Measurements from ENCODE around the gene WIPF1.
"Not testable (repeated sequence)": the region's sequence is repeated elsewhere in the genome, so short reads cannot be mapped to it uniquely, and the experiment has no call there.

The WIPF1 gene

DNA sequence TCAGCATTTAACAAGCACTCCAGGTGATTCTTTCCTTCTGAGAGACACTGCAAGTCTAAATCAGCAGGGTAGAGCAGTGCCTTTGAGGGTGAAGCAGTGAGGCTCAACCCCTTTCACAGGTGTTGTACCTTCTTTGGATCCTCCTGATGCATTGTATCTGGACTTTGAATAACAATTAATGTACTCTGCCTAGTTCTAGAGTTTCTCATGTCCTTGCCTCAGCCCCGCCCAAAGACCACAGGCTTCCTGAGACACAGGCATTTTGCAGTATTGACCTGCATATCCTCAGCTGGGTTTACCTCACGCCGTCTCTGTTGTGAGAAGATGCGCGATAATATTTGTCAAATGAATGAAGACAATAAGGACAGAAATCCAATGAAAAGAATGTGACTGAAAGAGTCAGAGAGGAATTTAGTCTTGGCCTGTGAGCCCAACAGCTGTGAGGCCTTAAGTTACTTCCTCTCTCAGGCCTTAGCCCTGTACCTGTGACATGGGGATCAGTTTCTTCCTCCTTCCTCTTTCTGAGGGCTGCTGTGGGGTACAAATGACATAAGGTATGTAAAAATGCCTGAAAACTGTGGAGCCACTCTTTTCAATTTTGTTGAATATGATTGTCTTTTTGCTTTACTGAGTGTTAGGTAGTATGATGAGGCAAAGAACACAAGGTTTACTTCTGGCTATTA is 43.7 kb downstream of the WIPF1 start:
- no peak overlapping the region for H3K4me3 ChIP-seq (ENCODE audit: low read length)
- DNase-seq (ENCODE audit: low read depth, low spot score): no peak

DNA sequence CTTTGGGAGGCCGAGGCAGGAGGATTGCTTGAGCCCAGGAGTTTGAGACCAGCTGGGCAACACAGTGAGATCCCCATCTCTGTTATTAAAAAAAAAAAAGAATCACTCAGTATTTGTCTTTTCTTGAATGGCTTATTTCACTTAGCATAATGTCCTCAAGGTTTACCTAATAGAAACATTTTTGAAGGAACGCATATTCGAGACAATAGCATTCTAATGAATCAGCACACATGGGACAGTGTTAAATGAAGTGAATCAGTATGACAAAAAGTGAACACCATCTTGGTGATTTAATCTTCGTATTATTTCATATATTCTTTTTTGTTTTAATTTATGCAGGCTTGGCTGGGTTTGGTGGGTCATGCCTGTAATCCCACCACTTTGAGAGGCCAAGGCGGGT is 44.7 kb downstream of the WIPF1 start:
- no peak for DNase-seq (ENCODE audit: low read depth, low spot score)

DNA sequence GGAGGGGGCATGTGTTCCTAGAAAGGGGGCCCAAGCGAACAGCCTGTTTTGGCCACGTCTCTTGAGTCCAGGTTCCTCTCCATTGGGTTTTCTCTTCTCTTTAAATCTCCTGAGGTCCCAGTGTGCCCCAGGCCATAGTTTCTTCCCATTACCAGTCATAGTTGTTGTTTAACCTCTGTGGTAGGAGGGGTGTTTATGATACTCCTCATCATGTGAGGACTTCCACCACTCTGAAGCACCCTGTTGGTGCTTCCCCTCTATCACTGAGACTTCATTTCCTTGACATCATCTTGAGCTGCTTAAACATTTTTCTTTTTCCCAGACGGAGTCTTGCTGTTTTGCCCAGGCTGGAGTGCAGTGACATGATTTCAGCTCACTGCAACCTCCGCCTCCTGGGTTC is 45.9 kb downstream of the WIPF1 start:
- no peak overlapping the region for H3K4me3 ChIP-seq (ENCODE audit: low read length)
- DNase-seq (ENCODE audit: low read depth, low spot score): no peak

More for the DNA sequence above, 44.7 kb downstream of the WIPF1 start:
- no peak overlapping the region for H3K4me3 ChIP-seq (ENCODE audit: low read length)

DNA sequence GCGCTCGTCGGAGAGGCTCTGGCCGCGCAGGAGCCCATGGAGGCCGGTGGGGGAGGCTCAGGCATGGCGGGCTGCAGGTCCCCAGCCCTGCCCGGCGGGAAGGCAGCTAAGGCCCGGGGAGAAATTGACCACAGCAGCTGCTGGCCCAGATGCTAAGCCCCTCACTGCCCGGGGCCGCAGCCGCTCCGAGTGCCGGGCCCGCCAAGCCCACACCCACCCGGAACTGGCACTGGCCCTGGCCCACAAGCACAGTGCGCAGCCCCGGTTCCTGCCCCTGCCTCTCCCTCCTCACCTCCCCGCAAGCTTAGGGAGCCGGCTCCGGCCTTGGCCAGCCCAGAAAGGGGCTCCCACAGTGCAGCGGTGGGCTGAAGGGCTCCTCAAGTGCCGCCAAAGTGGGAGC is 49.0 kb downstream of the WIPF1 start:
- DNase-seq (ENCODE audit: low read depth, low spot score); H3K4me3 ChIP-seq (ENCODE audit: low read length): not testable (repeated sequence)

DNA sequence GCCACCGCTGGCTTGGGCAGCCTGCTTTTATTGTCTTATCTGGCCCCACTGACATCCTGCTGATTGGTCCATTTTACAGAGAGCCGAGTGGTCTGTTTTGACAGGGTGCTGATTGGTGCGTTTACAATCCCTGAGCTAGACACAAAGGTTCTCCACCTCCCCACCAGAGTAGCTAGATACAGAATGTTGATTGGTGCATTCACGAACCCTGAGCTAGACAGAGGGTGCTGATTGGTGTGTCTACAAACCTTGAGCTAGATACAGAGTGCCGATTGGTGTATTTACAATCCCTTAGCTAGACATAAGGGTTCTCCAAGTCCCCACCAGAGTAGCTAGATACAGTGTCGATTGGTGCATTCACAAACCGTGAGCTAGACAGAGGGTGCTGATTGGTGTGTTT is 49.6 kb downstream of the WIPF1 start:
- not testable (repeated sequence) for DNase-seq (ENCODE audit: low read depth, low spot score); H3K4me3 ChIP-seq (ENCODE audit: low read length)

- no peak overlapping the region for H3K4me3 ChIP-seq (ENCODE audit: low read length)
- peak; percentile 46 for DNase-seq (ENCODE audit: low read depth, low spot score)
These were observed 50.8 kb downstream of the WIPF1 start for GRCh38 chr2:174546519-174547506.

GRCh38 chr2:174545240-174545639 is 52.4 kb downstream of the WIPF1 start:
- no peak for DNase-seq (ENCODE audit: low read depth, low spot score)
- H3K4me3 ChIP-seq (ENCODE audit: low read length): no peak overlapping the region

DNA sequence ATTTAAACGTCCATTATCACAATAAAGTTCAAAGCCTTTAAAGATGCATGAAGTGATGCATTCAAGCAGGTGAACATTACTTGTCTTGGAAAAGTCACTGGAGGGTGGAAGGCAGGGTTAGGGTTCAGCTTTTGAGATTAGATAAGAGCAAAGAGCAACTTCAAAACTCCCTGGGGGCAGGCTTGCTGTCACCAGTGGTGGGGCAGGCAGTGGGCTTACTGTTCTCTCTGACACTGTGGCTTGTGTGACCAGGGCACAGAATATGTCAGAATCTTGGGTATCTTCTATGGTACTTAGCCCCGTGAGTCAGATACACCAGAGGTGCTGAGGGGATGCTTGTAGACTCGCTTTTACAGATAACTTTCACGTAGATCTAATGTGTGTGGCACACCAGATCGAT is 52.8 kb downstream of the WIPF1 start:
- H3K4me3 ChIP-seq (ENCODE audit: low read length): no peak overlapping the region
- DNase-seq (ENCODE audit: low read depth, low spot score): no peak

DNA sequence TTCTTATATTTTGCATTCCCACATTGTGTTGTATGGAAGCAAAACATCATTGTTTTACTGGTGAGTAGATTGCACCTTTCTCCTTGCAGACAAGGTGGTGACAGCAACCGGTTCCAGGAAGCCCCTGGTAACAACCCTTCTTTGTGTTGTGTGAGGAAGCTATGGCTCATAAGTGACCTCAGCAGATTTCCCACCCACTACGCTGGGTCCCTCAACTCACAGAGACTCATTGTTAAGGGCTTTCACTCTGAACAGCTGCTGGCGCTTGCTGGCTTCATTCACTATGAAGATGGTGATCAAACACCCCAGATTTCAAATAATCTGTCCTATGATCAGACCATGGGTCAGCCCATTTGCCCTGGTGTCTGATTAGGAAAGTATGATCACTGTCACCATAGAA is 53.4 kb downstream of the WIPF1 start:
- no peak for DNase-seq (ENCODE audit: low read depth, low spot score)
- no peak overlapping the region for H3K4me3 ChIP-seq (ENCODE audit: low read length)

DNA sequence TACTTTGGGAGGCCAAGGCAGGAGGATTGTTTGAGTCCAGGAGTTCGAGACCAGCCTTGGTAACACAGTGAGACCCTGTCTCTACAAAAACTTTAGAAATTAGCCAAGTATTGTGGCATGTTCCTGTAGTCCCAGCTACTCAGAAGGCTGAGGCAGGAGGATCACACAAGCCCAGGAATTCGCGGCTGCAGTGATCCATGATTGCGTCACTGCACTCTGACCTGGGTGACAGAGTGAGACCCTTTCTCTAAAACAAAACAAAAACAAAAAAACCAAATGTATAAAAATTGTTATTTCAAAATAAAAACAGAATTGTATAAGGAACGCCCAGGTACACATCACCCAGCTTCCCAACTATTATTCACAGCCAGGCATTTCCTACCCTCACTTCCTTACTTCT is 56.7 kb downstream of the WIPF1 start:
- H3K4me3 ChIP-seq (ENCODE audit: low read length): no peak overlapping the region
- DNase-seq (ENCODE audit: low read depth, low spot score): no peak

DNA sequence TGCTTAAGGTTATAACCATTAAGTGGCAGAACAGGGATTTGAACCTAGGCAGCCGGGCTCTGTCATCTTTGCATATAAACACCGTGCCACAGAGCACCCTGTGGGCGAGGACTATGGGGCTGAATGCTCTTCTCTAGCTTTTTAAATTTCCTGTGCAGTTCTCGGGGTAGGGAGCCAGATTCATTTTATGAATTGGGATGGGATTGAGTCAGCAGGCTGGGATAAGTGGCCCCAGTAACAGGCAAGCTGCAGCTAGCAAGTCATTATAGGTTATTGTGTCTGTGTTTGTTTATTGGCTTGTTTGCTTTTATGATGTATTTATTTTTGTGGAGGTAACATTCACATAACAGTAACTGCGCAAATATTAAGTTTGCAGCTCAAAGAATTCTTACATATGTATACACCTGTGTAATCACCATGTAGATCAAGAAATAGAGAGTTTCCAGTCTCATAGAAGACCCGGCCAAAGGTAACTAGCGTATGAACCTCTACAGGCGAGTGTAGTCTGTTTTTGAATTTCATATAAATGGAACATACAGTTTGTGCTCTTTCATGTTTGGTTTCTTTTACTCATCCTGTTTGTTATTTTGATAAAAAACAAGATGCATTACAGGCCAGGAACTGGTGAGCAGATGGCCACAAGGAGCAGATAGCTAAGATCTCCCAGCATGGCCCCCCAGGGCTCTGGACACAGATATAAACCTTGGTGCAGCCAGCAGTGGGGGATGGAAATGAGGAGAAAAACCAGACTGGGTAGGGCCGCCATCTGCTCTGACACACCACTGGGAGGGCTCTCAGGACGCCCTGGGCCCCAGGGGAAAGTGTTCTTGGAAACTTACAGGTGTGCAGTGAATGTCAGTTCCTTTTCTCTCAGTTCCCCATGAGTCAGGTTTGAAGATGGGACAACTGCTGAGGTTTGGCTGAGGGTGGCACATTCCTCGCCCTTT is 61.6 kb downstream of the WIPF1 start:
- H3K4me3 ChIP-seq (ENCODE audit: low read length): no peak overlapping the region
- no peak for DNase-seq (ENCODE audit: low read depth, low spot score)

DNA sequence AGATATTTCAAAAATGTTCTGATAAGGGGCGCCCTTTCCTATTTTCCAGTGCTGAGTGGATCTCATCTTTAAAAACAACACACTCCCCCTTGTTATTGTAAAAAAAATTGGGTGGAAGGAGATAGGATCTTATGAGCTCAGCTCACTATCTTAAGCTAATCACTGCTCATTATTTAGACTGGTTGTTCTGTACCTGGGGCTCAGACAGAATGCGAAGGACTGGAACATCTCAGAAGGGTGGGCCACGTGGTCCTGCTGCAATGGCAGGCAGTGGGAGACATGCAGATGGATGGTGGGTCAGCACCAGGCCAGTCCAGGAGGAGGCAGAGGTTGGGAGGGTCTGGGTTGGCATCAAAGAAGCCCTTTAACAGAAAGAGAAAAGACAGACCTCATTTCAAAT is 62.5 kb downstream of the WIPF1 start:
- DNase-seq (ENCODE audit: low read depth, low spot score): no peak
- no peak overlapping the region for H3K4me3 ChIP-seq (ENCODE audit: low read length)

- no peak overlapping the region for H3K4me3 ChIP-seq (ENCODE audit: low read length)
- DNase-seq (ENCODE audit: low read depth, low spot score): no peak
These were observed 67.7 kb downstream of the WIPF1 start for GRCh38 chr2:174529916-174530315.

GRCh38 chr2:174527959-174528358 is 69.6 kb downstream of the WIPF1 start:
- H3K4me3 ChIP-seq (ENCODE audit: low read length): no peak overlapping the region

DNA sequence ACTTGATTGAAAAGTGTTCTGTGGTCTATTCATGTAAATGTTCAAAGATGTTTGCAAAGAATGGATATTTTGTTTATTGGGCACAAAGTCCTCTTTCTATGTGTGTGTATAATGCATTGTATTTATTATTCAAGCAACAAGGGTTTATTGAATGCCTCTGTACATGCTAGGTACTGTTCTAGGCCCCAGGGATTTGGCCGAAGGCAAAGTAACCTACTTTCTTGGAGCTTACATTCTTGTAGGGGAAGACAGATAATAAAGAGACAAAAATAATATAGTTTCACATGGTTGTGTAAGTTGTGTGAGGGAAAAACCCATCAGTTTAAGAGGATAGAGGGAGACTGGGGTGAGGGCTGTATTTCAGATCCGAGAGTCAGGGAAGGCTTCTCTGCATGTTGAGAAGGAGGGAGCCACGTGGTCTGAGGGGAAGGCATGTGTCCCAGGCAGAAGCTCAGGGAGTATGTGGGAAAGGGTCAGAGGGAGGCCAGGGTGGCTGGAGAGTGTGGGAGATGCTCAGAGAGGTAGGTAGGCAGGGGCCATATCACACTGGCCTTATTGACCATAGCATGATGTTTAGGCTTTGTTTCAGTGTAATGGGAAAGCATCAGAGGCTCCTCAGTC is 70.4 kb downstream of the WIPF1 start:
- DNase-seq (ENCODE audit: low read depth, low spot score): no peak
- H3K4me3 ChIP-seq (ENCODE audit: low read length): no peak overlapping the region

More at GRCh38 chr2:174527959-174528358, 69.6 kb downstream of the WIPF1 start:
- DNase-seq (ENCODE audit: low read depth, low spot score): no peak

- no peak for DNase-seq (ENCODE audit: low read depth, low spot score)
- no peak overlapping the region for H3K4me3 ChIP-seq (ENCODE audit: low read length)
These were observed 73.1 kb downstream of the WIPF1 start for GRCh38 chr2:174524527-174524926.

GRCh38 chr2:174522553-174522952 is 75.1 kb downstream of the WIPF1 start:
- DNase-seq (ENCODE audit: low read depth, low spot score): no peak
- H3K4me3 ChIP-seq (ENCODE audit: low read length): no peak overlapping the region

GRCh38 chr2:174518395-174518794 is 79.2 kb downstream of the WIPF1 start:
- H3K4me3 ChIP-seq (ENCODE audit: low read length): no peak overlapping the region
- DNase-seq (ENCODE audit: low read depth, low spot score): no peak
